Amniotic epithelial cell (primary cell): ENCODE data around the gene CCNH.

ENCODE experiments used
- DNase-seq: peaks from one replicate; pipeline ENCODE4 v3.0.0-alpha.2; 2010; ENCODE audit warnings: low read depth

Gene CCNH

GRCh38 chr5:87360132-87360531 is 52.6 kb downstream of the CCNH start:
- DNase-seq: no peak

GRCh38 chr5:87359106-87359505 is 53.6 kb downstream of the CCNH start:
- no peak for DNase-seq

- no peak for DNase-seq
Observed at GRCh38 chr5:87354496-87354895, 58.2 kb downstream of the CCNH start.

- no peak for DNase-seq
Observed at GRCh38 chr5:87347841-87348240, 64.9 kb downstream of the CCNH start.

- DNase-seq: no peak
Observed at GRCh38 chr5:87347272-87347671, 65.5 kb downstream of the CCNH start.
